ENCODE data around the gene CCT2. TPM values are rescaled to one million over a fixed set of nuclear protein-coding genes. Genes with fewer than 3 reads are reported as not detected.

The CCT2 gene
- total and polyA plus RNA-seq, 2 of the 13 experiments (the other 11 are each of a cell fraction or from before 2014, with no cell fraction given): 209 to 388 TPM

DNA sequence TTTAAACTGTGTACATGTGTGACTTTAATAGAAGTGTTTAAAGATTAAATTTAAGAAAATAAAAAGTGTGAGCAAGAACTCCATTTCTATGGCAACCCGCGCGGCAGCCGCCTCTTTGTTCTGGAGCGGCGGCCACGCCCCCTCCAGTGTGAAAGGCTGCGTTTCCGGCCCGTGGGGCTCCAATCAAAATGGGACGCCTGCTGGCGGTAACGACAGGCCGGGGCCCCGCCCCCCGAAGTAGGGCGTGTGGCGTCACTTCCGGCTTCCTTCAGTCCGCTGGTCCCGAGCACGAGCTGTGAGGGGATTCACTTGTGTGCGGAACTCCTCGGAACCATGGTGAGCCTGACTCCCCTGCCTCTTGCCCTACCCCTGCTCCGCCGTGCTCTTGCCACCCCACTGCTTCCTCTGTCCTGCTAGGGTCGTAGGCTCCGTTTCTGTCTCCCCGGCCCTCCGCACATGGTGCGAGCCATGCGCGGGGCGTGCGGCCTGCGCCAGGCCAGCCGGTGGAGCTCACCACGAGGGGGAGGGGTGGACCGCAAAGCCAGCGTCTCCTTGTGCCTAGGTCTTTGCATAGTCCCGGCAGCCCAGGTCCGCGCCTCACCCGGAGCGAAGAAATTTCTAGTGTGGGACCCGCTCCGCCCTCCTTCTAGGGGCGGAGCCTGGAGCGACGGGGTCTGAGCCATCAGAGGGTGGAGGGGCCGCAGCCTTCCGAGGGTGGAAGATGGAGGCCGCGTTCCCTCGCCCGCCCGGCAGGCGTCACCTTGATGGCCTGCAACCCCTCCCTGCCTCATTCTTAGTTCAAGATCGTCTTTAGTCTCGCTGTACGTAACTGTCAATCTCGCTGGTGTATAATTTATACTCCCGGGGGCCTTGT, at the start of gene CCT2 (continued):
- TF ChIP-seq ZNF20 (CRISPR knock-in tag; IDR thresholded peaks at IDR 0.05) (0 out of 2 replicates have a peak, but pooled peaks have one; percentile 89), TBX2 (CRISPR knock-in tag; IDR thresholded peaks at IDR 0.05; ENCODE audit: borderline replicate concordance) (peak; percentile 86), SPEN (CRISPR knock-in tag; IDR thresholded peaks at IDR 0.05; ENCODE audit: low read depth) (peak; percentile 88), PRMT3 (CRISPR knock-in tag; IDR thresholded peaks at IDR 0.05; ENCODE audit: borderline replicate concordance, low read depth) (no peak; the same call in 1 of the 2 replicates), HOXA3 (CRISPR knock-in tag; IDR thresholded peaks at IDR 0.05) (peak; percentile 84; the same call in 1 of the 2 replicates), CBX5 (CRISPR knock-in tag; IDR thresholded peaks at IDR 0.05; ENCODE audit: borderline replicate concordance) (peak; percentile 85; the same call in 1 of the 2 replicates), REXO4 (CRISPR knock-in tag; IDR thresholded peaks at IDR 0.05; ENCODE audit: borderline replicate concordance) (0 out of 2 replicates have a peak, but pooled peaks have one; percentile 75), NFKBIZ (CRISPR knock-in tag; IDR thresholded peaks at IDR 0.05) (peak; percentile 88; the same call in 1 of the 2 replicates), ZNF678 (CRISPR knock-in tag; IDR thresholded peaks at IDR 0.05) (peak; percentile 79; the same call in 1 of the 2 replicates), SP4 (CRISPR knock-in tag; IDR thresholded peaks at IDR 0.05) (peak; percentile 92), MTA1 (CRISPR knock-in tag; IDR thresholded peaks at IDR 0.05; ENCODE audit: borderline replicate concordance) (peak; percentile 74; the same call in 1 of the 2 replicates), ZZZ3 (CRISPR knock-in tag; IDR thresholded peaks at IDR 0.05; ENCODE audit: borderline replicate concordance) (0 out of 2 replicates have a peak, but pooled peaks have one; percentile 46), MEF2D (CRISPR knock-in tag; IDR thresholded peaks at IDR 0.05) (peak; percentile 89), YY1 (IDR thresholded peaks at IDR 0.05; ENCODE audit: insufficient read depth, insufficient replicate concordance, low read depth, low read length) (peak; percentile 49), NFE2L2 (IDR thresholded peaks at IDR 0.05; ENCODE audit: low read length) (no peak), CEBPB (IDR thresholded peaks at IDR 0.05; ENCODE audit: borderline replicate concordance, low read depth, low read length) (no peak), PHF5A (CRISPR knock-in tag; IDR thresholded peaks at IDR 0.05; ENCODE audit: low read depth, unreplicated experiment) (peak; percentile 64), MAZ (IDR thresholded peaks at IDR 0.05; ENCODE audit: borderline replicate concordance, low read depth, low read length) (no peak), MAZ (CRISPR knock-in tag; IDR thresholded peaks at IDR 0.05; ENCODE audit: low read depth) (peak; percentile 80)
- TF ChIP-seq, protein P1, sequence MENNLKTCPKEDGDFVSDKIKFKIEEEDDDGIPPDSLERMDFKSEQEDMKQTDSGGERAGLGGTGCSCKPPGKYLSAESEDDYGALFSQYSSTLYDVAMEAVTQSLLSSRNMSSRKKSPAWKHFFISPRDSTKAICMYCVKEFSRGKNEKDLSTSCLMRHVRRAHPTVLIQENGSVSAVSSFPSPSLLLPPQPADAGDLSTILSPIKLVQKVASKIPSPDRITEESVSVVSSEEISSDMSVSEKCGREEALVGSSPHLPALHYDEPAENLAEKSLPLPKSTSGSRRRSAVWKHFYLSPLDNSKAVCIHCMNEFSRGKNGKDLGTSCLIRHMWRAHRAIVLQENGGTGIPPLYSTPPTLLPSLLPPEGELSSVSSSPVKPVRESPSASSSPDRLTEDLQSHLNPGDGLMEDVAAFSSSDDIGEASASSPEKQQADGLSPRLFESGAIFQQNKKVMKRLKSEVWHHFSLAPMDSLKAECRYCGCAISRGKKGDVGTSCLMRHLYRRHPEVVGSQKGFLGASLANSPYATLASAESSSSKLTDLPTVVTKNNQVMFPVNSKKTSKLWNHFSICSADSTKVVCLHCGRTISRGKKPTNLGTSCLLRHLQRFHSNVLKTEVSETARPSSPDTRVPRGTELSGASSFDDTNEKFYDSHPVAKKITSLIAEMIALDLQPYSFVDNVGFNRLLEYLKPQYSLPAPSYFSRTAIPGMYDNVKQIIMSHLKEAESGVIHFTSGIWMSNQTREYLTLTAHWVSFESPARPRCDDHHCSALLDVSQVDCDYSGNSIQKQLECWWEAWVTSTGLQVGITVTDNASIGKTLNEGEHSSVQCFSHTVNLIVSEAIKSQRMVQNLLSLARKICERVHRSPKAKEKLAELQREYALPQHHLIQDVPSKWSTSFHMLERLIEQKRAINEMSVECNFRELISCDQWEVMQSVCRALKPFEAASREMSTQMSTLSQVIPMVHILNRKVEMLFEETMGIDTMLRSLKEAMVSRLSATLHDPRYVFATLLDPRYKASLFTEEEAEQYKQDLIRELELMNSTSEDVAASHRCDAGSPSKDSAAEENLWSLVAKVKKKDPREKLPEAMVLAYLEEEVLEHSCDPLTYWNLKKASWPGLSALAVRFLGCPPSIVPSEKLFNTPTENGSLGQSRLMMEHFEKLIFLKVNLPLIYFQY (CRISPR knock-in tag; IDR thresholded peaks at IDR 0.05; ENCODE audit: borderline replicate concordance): peak; percentile 57; the same call in 1 of the 2 replicates
- TF ChIP-seq, protein P2, sequence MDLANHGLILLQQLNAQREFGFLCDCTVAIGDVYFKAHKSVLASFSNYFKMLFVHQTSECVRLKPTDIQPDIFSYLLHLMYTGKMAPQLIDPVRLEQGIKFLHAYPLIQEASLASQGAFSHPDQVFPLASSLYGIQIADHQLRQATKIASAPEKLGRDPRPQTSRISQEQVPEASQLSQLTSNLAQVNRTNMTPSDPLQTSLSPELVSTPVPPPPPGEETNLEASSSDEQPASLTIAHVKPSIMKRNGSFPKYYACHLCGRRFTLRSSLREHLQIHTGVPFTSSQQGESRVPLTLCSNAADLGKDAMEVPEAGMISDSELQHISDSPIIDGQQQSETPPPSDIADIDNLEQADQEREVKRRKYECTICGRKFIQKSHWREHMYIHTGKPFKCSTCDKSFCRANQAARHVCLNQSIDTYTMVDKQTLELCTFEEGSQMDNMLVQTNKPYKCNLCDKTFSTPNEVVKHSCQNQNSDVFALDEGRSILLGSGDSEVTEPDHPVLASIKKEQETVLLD (CRISPR knock-in tag; IDR thresholded peaks at IDR 0.05; ENCODE audit: low read depth): no peak
- TF ChIP-seq, protein P3, sequence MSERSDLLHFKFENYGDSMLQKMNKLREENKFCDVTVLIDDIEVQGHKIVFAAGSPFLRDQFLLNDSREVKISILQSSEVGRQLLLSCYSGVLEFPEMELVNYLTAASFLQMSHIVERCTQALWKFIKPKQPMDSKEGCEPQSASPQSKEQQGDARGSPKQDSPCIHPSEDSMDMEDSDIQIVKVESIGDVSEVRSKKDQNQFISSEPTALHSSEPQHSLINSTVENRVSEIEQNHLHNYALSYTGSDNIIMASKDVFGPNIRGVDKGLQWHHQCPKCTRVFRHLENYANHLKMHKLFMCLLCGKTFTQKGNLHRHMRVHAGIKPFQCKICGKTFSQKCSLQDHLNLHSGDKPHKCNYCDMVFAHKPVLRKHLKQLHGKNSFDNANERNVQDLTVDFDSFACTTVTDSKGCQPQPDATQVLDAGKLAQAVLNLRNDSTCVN (CRISPR knock-in tag; IDR thresholded peaks at IDR 0.05; ENCODE audit: borderline replicate concordance): peak; percentile 83
